CD14-positive monocyte (primary cell): Measurements from ENCODE around the gene TFDP2. TPM values are rescaled to one million over a fixed set of nuclear protein-coding genes. Genes with fewer than 3 reads are reported as not detected.

Experiments used
- DNase-seq, 3 donors: peaks; one replicate each; pipeline ENCODE4 v3.0.0-alpha.2; 2011 to 2022
- H2AFZ ChIP-seq: 2 replicates; pipeline ENCODE4 v1.6.0; 2012; ENCODE audit warnings: mild to moderate bottlenecking, low read depth, low read length, inconsistent platforms; ENCODE audit not compliant: insufficient read depth, poor library complexity, severe bottlenecking
- H3K27ac ChIP-seq, 2 donors: 1 replicate in 1 of 2; 2 replicates in 1 of 2; pipeline ENCODE4 v1.5.1; 2012 to 2013; ENCODE audit warnings: low read length in 2 of 2, control low read depth in 1 of 2, inconsistent platforms in 1 of 2, low read depth in 1 of 2, mild to moderate bottlenecking in 1 of 2
- H3K27me3 ChIP-seq, 2 donors: one replicate each; pipeline versions ENCODE4 v1.6.0 to v1.6.1; 2011 to 2013; ENCODE audit warnings: low read length in 2 of 2; ENCODE audit not compliant: control insufficient read depth in 2 of 2, insufficient read depth in 2 of 2
- H3K36me3 ChIP-seq, 2 donors: replicated peaks in 1 of 2; 1 replicate in 1 of 2; 2 replicates in 1 of 2; pipeline versions ENCODE4 v1.5.1 to v1.6.1; 2012 to 2013; ENCODE audit warnings: low read length in 2 of 2, control low read depth in 1 of 2, inconsistent platforms in 1 of 2, mild to moderate bottlenecking in 1 of 2; ENCODE audit not compliant: insufficient read depth in 2 of 2, control insufficient read depth in 1 of 2
- H3K4me1 ChIP-seq, 2 donors: 1 replicate in 1 of 2; 2 replicates in 1 of 2; pipeline versions ENCODE4 v1.5.1 to v1.6.1; 2012 to 2013; ENCODE audit warnings: low read length in 2 of 2, control low read depth in 1 of 2, inconsistent platforms in 1 of 2, mild to moderate bottlenecking in 1 of 2, moderate library complexity in 1 of 2; ENCODE audit not compliant: insufficient read depth in 2 of 2, control insufficient read depth in 1 of 2
- H3K4me2 ChIP-seq: replicated peaks from 2 replicates; pipeline ENCODE3; 2012; ENCODE audit warnings: low read length, moderate library complexity, mild to moderate bottlenecking; ENCODE audit not compliant: poor library complexity, severe bottlenecking; ENCODE audit errors: extremely low read depth
- H3K4me3 ChIP-seq, 3 experiments: fragments of 200-600 bp in 1 of 3; sonication (generic) in 1 of 3; replicated peaks in 1 of 3; 1 replicate in 2 of 3; 2 replicates in 1 of 3; pipeline ENCODE4 v1.5.1; 2011 to 2013; ENCODE audit warnings: low read length in 3 of 3, mild to moderate bottlenecking in 3 of 3, control low read depth in 2 of 3, low read depth in 2 of 3, inconsistent platforms in 1 of 3, moderate library complexity in 1 of 3
- H3K79me2 ChIP-seq: 2 replicates; pipeline ENCODE4 v1.6.0; 2012; ENCODE audit warnings: mild to moderate bottlenecking, control low read depth, inconsistent platforms, low read length, moderate library complexity; ENCODE audit not compliant: insufficient read depth
- H3K9ac ChIP-seq: 2 replicates; pipeline ENCODE4 v1.6.0; 2017; ENCODE audit warnings: low read length, mild to moderate bottlenecking; ENCODE audit not compliant: insufficient read depth, poor library complexity, severe bottlenecking
- H3K9me3 ChIP-seq, 2 donors: replicated peaks in 1 of 2; 1 replicate in 1 of 2; 2 replicates in 1 of 2; pipeline versions ENCODE4 v1.5.1 to v1.6.1; 2012 to 2013; ENCODE audit warnings: low read length in 2 of 2, control low read depth in 1 of 2; ENCODE audit not compliant: control insufficient read depth in 1 of 2, insufficient read depth in 1 of 2
- H4K20me1 ChIP-seq: 2 replicates; pipeline ENCODE4 v1.6.0; 2012; ENCODE audit warnings: mild to moderate bottlenecking, low read length, control low read depth, moderate library complexity; ENCODE audit not compliant: insufficient read depth
- H3K27ac Mint-ChIP-seq, 7 donors: one replicate each; pipeline ENCODE4 v1.8.0; 2020; ENCODE audit warnings: mild to moderate bottlenecking in 7 of 7, mixed read lengths in 7 of 7, moderate library complexity in 6 of 7, inconsistent platforms in 2 of 7
- H3K27me3 Mint-ChIP-seq, 3 donors: one replicate each; pipeline ENCODE4 v1.8.0; 2021 to 2022; ENCODE audit warnings: low read depth in 3 of 3, mild to moderate bottlenecking in 3 of 3, mixed read lengths in 3 of 3, moderate library complexity in 3 of 3, inconsistent platforms in 1 of 3
- H3K36me3 Mint-ChIP-seq, 2 donors: one replicate each; pipeline ENCODE4 v1.8.0; 2020; ENCODE audit warnings: mixed read lengths in 2 of 2, inconsistent platforms in 1 of 2, mild to moderate bottlenecking in 1 of 2
- H3K4me1 Mint-ChIP-seq: one replicate; pipeline ENCODE4 v1.8.0; 2020; ENCODE audit warnings: mild to moderate bottlenecking, mixed read lengths
- H3K4me3 Mint-ChIP-seq, 2 donors: one replicate each; pipeline ENCODE4 v1.8.0; 2020; ENCODE audit warnings: mild to moderate bottlenecking in 2 of 2, mixed read lengths in 2 of 2, moderate library complexity in 1 of 2
- H3K9me3 Mint-ChIP-seq, 7 donors: one replicate each; pipeline ENCODE4 v1.8.0; 2020 to 2022; ENCODE audit warnings: mixed read lengths in 7 of 7, mild to moderate bottlenecking in 6 of 7, moderate library complexity in 6 of 7, inconsistent platforms in 2 of 7
- CTCF ChIP-seq: fragments of 200-600 bp; IDR thresholded peaks from one replicate; pipeline ENCODE4 v1.8.0; 2022; ENCODE audit warnings: antibody characterized with exemption, mild to moderate bottlenecking
- WGBS: methylation state at CpG from one replicate; pipeline ENCODE4 v1.1.5; 2013; ENCODE audit warnings: missing lambda C conversion rate; ENCODE audit not compliant: insufficient coverage; 5-methylcytosine and 5-hydroxymethylcytosine counted together
- intact Hi-C, 2 donors: fragments of 100-400 bp; cut with micrococcal nuclease; formaldehyde crosslinking; loops; one replicate each; pipeline versions ENCODE4 v1.15.0 to v1.15.1; 2023
- polyA plus RNA-seq, 3 donors: library from polyadenylated mRNA; depleted of rRNA in 1 of 3; unstranded in 2 of 3; stranded (reverse) in 1 of 3; fragments of 300-500 nt in 2 of 3; fragments of >200 nt in 1 of 3; fragmentation: Illumina TruSeq in 2 of 3; gene quantifications; 1 replicate in 2 of 3; 2 replicates in 1 of 3; pipeline ENCODE4 v1.2.3, GENCODE V29; 2012 to 2021

TFDP2 gene
- polyA plus RNA-seq, 3 donors, result 1.1 to 3.5 (median 1.7) TPM

DNA sequence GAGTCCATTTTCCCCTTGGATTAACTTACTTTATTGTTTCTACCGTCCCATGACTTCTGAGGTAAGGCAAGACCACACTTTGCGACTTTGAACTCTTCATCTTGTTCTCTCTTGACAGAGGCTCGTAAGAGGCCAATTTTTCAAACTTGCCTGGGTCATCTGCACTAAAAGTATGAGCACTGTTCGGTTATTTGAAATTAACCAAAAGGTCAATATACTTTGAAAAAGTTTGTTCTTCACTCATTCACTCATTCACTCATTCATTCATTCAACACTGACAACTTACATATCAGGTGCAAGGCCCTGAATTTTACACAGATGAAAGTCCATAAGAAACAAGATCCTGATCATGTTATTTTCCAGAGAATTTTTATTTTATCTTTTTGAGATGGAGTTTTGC is 215.0 kb downstream of the TFDP2 start:
- no peaks in the 10 kb centered on the region for H4K20me1 ChIP-seq
- WGBS, result 100% methylated on average over 3 of the region's 4 CpGs
- H3K9me3 ChIP-seq, result no peaks in the 10 kb centered on the region
- H3K4me3 Mint-ChIP-seq, result no peak overlapping the region
- H3K9ac ChIP-seq, result no peak overlapping the region
- no peaks in the 10 kb centered on the region for H3K27me3 ChIP-seq
- H3K27ac ChIP-seq, result no peak overlapping the region
- no peaks in the 10 kb centered on the region for H3K79me2 ChIP-seq
- no peaks in the 10 kb centered on the region for H3K9me3 Mint-ChIP-seq
- H3K4me1 Mint-ChIP-seq, result no peaks in the 10 kb centered on the region
- no peak overlapping the region for H3K4me2 ChIP-seq
- DNase-seq, result no peak
- H2AFZ ChIP-seq, result no peak overlapping the region
- H3K36me3 ChIP-seq, result no peaks in the 10 kb centered on the region
- H3K4me1 ChIP-seq, result no peaks in the 10 kb centered on the region
- intact Hi-C loops, result no loop called here
- peaks cover 0 to 2% of the 10 kb centered on the region in 2 donors for H3K36me3 Mint-ChIP-seq
- H3K27me3 Mint-ChIP-seq, result peaks cover 0 to 5% (median 3%) of the 10 kb centered on the region in 3 donors
- H3K4me3 ChIP-seq, result no peak overlapping the region
- TF ChIP-seq CTCF, result no peak
- no peak overlapping the region for H3K27ac Mint-ChIP-seq

DNA sequence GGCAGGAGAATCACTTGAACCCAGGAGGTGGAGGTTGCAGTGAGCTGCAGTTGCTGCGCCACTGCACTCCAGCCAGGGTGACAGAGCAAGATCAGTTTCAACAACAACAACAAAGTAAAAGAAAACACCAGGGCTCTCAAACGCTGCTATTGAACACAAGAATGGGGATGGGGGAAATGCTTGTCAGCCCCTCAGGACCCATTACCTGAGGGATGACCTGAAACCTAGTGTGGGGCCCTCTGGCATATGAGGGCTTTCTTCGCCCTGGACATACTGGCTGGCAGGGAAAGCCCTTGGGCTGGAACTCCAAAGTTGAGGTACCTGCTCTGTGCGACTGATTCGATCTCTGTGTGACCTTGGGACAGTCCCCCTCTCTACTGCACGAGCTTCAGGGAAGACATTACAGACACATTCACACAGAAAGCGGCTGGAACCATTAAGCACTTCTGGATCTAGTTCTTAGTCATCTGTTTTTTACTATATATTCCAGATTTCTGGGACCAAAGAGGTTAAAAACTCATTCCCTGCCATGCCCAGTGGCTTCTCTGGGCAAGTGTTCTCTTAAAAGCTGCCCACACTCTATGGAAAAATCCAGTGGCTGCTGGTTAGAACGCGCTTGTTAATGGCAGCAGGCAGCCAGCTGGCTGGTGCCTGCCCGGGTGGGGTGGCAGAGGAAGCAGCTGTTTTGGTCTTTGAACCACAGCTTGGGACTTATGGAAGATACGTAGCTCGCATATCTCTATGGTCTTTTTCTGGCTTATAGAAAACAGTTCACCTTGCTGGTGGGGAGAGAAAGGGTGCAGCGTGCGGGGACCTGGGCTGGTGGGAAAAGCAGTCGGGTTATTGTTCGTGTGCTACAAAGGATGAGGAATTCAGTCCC is 215.7 kb downstream of the TFDP2 start:
- H2AFZ ChIP-seq, result no peak overlapping the region
- no peak overlapping the region for H3K4me3 ChIP-seq
- Mint-ChIP-seq H3K27ac (no peak overlapping the region), H3K27me3 (peaks cover 0 to 5% (median 2%) of the 10 kb centered on the region in 3 donors), H3K4me3 (no peak overlapping the region), H3K4me1 (no peaks in the 10 kb centered on the region), H3K9me3 (no peaks in the 10 kb centered on the region), H3K36me3 (peaks cover 0 to 6% of the 10 kb centered on the region in 2 donors)
- 55% methylated on average over 10 of the region's 16 CpGs for WGBS
- no peaks in the 10 kb centered on the region for H3K79me2 ChIP-seq
- no peaks in the 10 kb centered on the region for H3K9me3 ChIP-seq
- no peak for TF ChIP-seq CTCF
- H4K20me1 ChIP-seq, result no peaks in the 10 kb centered on the region
- no peaks in the 10 kb centered on the region for H3K27me3 ChIP-seq
- DNase-seq, result no peak
- peaks cover 0 to 2% of the 10 kb centered on the region in 2 donors for H3K36me3 ChIP-seq
- no peak overlapping the region for H3K27ac ChIP-seq
- intact Hi-C loops, result no loop called here
- no peak overlapping the region for H3K4me2 ChIP-seq
- no peak overlapping the region for H3K9ac ChIP-seq
- H3K4me1 ChIP-seq, result no peaks in the 10 kb centered on the region
